Rectal smooth muscle tissue (tissue), 1 donor: ENCODE measurements around the gene IRAK2.
A peak's percentile ranks its signal among the peaks of the same experiment; 100 is the strongest.

Experiments used
- H3K27ac ChIP-seq: one replicate; pipeline ENCODE4 v1.7.0; 2013; ENCODE audit warnings: low read depth, low read length, inconsistent platforms
- H3K27me3 ChIP-seq: one replicate; pipeline ENCODE4 v1.7.0; 2013; ENCODE audit warnings: low read length; ENCODE audit not compliant: control insufficient read depth, insufficient read depth
- H3K36me3 ChIP-seq: one replicate; pipeline ENCODE4 v1.7.0; 2013; ENCODE audit warnings: low read length; ENCODE audit not compliant: control insufficient read depth, insufficient read depth
- H3K4me1 ChIP-seq: one replicate; pipeline ENCODE4 v1.7.0; 2013; ENCODE audit warnings: low read length; ENCODE audit not compliant: control insufficient read depth, insufficient read depth
- H3K4me3 ChIP-seq: one replicate; pipeline ENCODE4 v1.7.0; 2013; ENCODE audit warnings: low read length
- H3K9ac ChIP-seq: one replicate; pipeline ENCODE4 v1.7.0; 2013; ENCODE audit warnings: low read length

The IRAK2 gene

GRCh38 chr3:10196389-10197052 is 31.8 kb downstream of the IRAK2 start:
- Histone ChIP-seq H3K9ac (no peak overlapping the region), H3K27ac (no peak overlapping the region), H3K27me3 (no peaks in the 10 kb centered on the region), H3K4me3 (no peak overlapping the region), H3K36me3 (no peaks in the 10 kb centered on the region), H3K4me1 (peaks cover 33% of the 10 kb centered on the region)

- Histone ChIP-seq H3K4me1 (peaks cover 16% of the 10 kb centered on the region), H3K9ac (no peak overlapping the region), H3K4me3 (no peak overlapping the region), H3K27me3 (no peaks in the 10 kb centered on the region), H3K27ac (no peak overlapping the region), H3K36me3 (no peaks in the 10 kb centered on the region)
These were observed 33.5 kb downstream of the IRAK2 start for GRCh38 chr3:10198226-10198625.

DNA sequence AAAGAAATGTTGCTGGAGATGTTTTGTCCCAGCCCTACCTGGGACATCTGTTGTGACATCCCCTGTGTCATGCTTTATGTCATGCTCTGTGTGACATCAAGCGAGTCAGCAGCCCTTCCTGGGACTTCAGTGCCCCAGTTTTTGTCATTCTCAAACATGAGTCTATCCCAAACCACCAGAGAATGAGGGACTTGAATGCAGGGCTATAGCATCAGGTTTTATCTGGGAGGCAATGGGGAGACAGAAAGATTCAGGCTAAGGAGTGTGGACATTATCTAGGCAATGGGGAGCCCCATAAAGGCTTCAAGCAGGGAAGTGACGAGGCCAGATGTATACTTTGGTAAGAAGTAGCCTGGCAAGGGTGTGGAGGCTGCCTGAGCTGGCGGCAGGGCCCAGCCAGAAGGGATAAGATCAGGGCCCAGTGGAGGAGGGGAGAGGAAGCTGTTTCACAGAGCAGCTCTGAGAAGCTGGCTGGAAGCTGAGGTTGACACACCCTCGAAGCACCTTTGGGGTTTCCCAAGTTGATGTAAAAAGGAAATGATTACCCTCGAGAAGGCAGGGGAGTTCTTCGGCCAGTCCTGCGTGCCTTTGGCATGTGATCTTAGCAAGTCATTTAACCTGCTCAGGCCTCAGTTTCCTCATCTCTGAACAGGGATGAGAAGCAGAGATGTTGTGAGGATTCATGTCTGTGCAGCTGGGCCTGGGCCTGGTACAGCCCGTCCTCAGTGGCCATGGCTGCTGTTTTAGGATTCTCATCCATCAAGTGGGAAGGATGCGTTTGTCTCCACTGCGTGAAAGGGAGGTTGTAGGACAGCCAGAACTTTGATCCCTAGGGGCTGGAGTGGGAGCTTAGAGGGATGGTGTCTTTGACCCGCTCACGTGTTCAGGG is 34.3 kb downstream of the IRAK2 start:
- H3K27me3 ChIP-seq, result no peaks in the 10 kb centered on the region
- H3K9ac ChIP-seq, result no peak overlapping the region
- no peaks in the 10 kb centered on the region for H3K36me3 ChIP-seq
- H3K4me3 ChIP-seq, result no peak overlapping the region
- peaks cover 11% of the 10 kb centered on the region for H3K4me1 ChIP-seq
- no peak overlapping the region for H3K27ac ChIP-seq

- Histone ChIP-seq H3K27me3 (no peaks in the 10 kb centered on the region), H3K4me3 (no peak overlapping the region), H3K27ac (no peak overlapping the region), H3K9ac (no peak overlapping the region), H3K36me3 (no peaks in the 10 kb centered on the region), H3K4me1 (peaks cover 2% of the 10 kb centered on the region)
These were observed 40.2 kb downstream of the IRAK2 start for GRCh38 chr3:10204921-10205320.

DNA sequence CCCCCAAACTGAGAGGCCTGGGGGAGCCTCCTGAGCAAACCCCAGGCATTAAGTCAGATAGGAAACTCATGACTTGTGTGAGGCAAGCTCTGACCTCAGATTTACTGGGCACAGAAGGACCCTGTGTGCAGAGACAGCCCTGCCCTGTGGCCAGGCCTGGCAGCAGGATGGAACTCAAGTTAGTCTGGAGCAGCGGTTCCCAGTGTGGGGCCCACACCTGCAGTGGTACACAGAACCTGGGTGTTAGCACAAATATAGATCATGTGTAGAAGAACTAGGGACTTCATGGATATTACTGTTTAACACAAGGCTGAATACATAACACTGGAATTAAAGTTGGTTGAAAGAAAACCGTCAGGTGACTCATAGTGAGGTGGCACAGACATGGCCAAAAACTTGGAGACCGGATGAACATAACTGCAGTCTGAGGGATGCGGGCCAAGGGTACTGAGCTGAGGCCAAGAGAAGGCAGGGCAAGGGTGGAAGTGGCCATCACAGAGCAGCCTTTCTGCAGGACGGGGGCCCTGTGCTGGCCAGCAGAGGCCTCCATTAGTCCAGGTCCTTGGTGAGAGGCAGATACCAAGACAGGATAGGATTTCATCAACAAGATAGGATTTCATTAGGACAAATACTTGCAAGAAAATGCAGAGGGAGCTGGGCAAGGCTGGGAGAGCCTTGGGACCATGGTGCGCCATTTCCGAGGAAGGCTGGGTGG is 40.9 kb downstream of the IRAK2 start:
- no peaks in the 10 kb centered on the region for H3K36me3 ChIP-seq
- H3K4me1 ChIP-seq, result peaks cover 2% of the 10 kb centered on the region
- H3K27ac ChIP-seq, result peak overlapping the region; percentile 42
- no peak overlapping the region for H3K9ac ChIP-seq
- no peak overlapping the region for H3K4me3 ChIP-seq
- H3K27me3 ChIP-seq, result no peaks in the 10 kb centered on the region

DNA sequence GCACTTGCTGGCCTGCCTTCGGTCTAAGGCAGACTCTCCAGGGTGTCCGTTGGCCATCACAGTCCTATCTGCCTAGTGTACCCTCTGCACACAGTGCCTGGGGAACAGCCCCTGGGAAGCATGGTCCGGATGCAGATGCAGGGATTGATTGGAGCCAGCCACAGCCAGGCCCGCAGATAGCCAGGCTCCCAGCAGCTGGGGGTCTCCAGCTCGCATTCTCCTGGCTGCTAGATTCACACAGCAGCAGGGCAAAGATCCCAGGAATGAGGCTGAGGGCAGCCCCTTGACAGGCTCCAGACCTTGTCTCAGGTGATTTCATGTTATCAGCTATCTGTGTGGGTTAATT is 41.4 kb downstream of the IRAK2 start:
- no peak overlapping the region for H3K9ac ChIP-seq
- H3K4me3 ChIP-seq, result no peak overlapping the region
- H3K4me1 ChIP-seq, result peaks cover 2% of the 10 kb centered on the region
- no peak overlapping the region for H3K27ac ChIP-seq
- no peaks in the 10 kb centered on the region for H3K36me3 ChIP-seq
- H3K27me3 ChIP-seq, result no peaks in the 10 kb centered on the region

- Histone ChIP-seq H3K27ac (no peak overlapping the region), H3K27me3 (no peaks in the 10 kb centered on the region), H3K4me3 (no peak overlapping the region), H3K4me1 (no peaks in the 10 kb centered on the region), H3K9ac (no peak overlapping the region), H3K36me3 (no peaks in the 10 kb centered on the region)
These were observed 48.6 kb downstream of the IRAK2 start for GRCh38 chr3:10213156-10213792.

GRCh38 chr3:10215578-10216368 is 51.1 kb downstream of the IRAK2 start:
- Histone ChIP-seq H3K4me3 (no peak overlapping the region), H3K9ac (no peak overlapping the region), H3K4me1 (no peaks in the 10 kb centered on the region), H3K36me3 (no peaks in the 10 kb centered on the region), H3K27me3 (no peaks in the 10 kb centered on the region), H3K27ac (no peak overlapping the region)

GRCh38 chr3:10217359-10217758 is 52.6 kb downstream of the IRAK2 start:
- Histone ChIP-seq H3K36me3 (no peaks in the 10 kb centered on the region), H3K4me3 (no peak overlapping the region), H3K9ac (no peak overlapping the region), H3K27me3 (no peaks in the 10 kb centered on the region), H3K4me1 (no peaks in the 10 kb centered on the region), H3K27ac (no peak overlapping the region)

GRCh38 chr3:10219737-10220136 is 55.0 kb downstream of the IRAK2 start:
- H3K4me3 ChIP-seq, result no peak overlapping the region
- H3K4me1 ChIP-seq, result no peaks in the 10 kb centered on the region
- no peak overlapping the region for H3K27ac ChIP-seq
- no peaks in the 10 kb centered on the region for H3K36me3 ChIP-seq
- H3K9ac ChIP-seq, result no peak overlapping the region
- no peaks in the 10 kb centered on the region for H3K27me3 ChIP-seq

- no peaks in the 10 kb centered on the region for H3K27me3 ChIP-seq
- H3K36me3 ChIP-seq, result no peaks in the 10 kb centered on the region
- H3K4me3 ChIP-seq, result no peak overlapping the region
- H3K27ac ChIP-seq, result no peak overlapping the region
- no peak overlapping the region for H3K9ac ChIP-seq
- no peaks in the 10 kb centered on the region for H3K4me1 ChIP-seq
These were observed 59.2 kb downstream of the IRAK2 start for GRCh38 chr3:10223676-10224639.
